Epithelial cell of esophagus (primary cell): ENCODE data around the gene TTC1.
A peak's percentile ranks its signal among the peaks of the same experiment; 100 is the strongest.

Experiments
- DNase-seq: peaks from one replicate; pipeline ENCODE4 v3.0.0; 2010; ENCODE audit warnings: low read depth
- H3K4me3 ChIP-seq: 2 replicates; pipeline ENCODE4 v1.5.1; 2011; ENCODE audit warnings: mild to moderate bottlenecking, low read length, control low read depth
- TF ChIP-seq, protein P1 (sequence below): IDR thresholded peaks from 2 replicates; pipeline ENCODE4 v1.5.1; 2011; ENCODE audit warnings: low read depth, mild to moderate bottlenecking, low read length, control low read depth, inconsistent platforms; ENCODE audit not compliant: insufficient read depth; ENCODE audit errors: missing control alignments

The TTC1 gene

DNA sequence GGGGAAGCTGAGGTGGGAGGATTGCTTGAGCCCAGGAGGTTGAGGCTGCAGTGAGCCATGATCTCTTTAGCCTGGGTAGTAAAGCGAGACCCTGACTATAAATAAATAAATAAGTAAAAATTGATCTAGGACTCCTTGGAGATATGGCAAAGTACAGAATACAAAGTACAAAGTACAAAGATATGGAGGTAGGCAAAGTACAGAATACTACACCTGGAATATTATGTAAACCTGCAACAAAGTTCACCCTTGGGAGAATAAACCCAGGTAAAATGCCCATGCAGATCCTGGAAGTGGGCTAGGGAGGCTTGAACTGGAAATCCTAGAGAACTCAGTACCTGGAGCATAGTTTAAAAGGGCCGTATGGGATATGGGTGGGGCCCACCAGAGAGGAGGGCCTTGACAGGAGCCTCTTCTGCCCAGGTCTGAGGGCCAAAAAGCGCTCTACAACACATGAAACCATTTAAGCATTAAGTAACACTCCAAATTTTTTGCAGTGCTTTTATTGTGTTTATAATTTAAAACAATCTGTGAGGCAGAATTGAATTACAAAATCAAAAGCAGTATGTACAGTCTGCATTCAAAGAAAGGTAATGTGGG is 20.7 kb downstream of the TTC1 start:
- H3K4me3 ChIP-seq, result no peak overlapping the region
- TF ChIP-seq, protein P1, sequence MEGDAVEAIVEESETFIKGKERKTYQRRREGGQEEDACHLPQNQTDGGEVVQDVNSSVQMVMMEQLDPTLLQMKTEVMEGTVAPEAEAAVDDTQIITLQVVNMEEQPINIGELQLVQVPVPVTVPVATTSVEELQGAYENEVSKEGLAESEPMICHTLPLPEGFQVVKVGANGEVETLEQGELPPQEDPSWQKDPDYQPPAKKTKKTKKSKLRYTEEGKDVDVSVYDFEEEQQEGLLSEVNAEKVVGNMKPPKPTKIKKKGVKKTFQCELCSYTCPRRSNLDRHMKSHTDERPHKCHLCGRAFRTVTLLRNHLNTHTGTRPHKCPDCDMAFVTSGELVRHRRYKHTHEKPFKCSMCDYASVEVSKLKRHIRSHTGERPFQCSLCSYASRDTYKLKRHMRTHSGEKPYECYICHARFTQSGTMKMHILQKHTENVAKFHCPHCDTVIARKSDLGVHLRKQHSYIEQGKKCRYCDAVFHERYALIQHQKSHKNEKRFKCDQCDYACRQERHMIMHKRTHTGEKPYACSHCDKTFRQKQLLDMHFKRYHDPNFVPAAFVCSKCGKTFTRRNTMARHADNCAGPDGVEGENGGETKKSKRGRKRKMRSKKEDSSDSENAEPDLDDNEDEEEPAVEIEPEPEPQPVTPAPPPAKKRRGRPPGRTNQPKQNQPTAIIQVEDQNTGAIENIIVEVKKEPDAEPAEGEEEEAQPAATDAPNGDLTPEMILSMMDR, result no peak
- DNase-seq, result no peak

- no peak overlapping the region for H3K4me3 ChIP-seq
- TF ChIP-seq, protein P1, result no peak
- no peak for DNase-seq
Observed at GRCh38 chr5:160030631-160031377, 21.9 kb downstream of the TTC1 start.

GRCh38 chr5:160033546-160034252 is 24.8 kb downstream of the TTC1 start:
- H3K4me3 ChIP-seq, result no peak overlapping the region
- DNase-seq, result no peak
- TF ChIP-seq, protein P1, result no peak

DNA sequence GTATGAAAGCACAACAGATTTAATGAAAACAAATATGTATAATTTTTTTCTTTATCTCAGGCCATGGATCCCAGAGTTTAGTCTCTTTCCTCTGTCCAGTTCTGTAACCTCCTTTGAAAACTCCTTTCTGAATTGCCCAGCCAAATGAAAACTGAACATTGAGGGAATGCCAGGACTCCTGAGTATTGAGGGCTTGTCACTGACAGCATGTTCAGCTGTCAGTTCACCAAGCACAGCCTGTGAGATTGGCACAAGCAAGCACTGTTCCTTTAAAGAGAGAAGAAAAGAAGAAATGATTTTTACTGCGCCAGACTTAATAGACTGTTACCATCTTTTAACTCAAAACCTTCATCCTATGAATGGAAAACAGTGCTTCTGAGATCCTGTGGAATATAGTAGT is 27.3 kb downstream of the TTC1 start:
- no peak for DNase-seq
- TF ChIP-seq, protein P1, result no peak

GRCh38 chr5:160036884-160037283 is 27.9 kb downstream of the TTC1 start:
- DNase-seq, result no peak
- TF ChIP-seq, protein P1, result no peak
- no peak overlapping the region for H3K4me3 ChIP-seq

More for the DNA sequence above, 27.3 kb downstream of the TTC1 start:
- no peak overlapping the region for H3K4me3 ChIP-seq

DNA sequence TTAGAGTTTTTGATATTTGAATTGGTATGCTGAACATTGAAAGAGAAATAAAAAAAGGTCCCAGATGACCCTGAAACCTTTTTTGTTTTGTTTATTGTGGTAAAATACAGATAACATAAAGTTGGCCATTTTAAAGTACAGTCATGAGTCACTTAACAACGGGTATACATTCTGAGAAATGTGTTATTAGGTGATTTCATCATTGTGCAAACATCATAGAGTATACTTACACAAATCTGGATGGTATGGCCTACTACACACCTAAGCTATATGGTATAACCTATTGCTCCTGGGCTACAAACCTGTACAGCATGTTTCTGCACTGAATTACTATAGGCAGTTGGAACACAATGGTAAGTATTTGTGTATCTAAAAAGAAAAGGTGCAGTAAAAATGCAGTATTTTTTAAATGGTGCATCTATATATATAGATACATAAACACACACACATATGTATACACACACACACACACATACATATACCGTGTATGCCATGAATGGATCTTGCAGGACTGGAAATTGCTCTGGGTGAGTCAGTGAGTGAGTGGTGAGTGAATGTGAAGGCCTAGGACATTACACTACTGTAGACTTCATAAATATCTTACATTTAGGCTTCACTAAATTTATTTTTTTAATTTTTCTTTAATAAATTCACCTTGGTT is 31.0 kb downstream of the TTC1 start:
- no peak overlapping the region for H3K4me3 ChIP-seq
- TF ChIP-seq, protein P1, result no peak
- DNase-seq, result peak; percentile 77
